HFF-Myc (cell line): ENCODE results near the gene BRI3BP.
"Not testable (repeated sequence)": the region's sequence is repeated elsewhere in the genome, so short reads cannot be mapped to it uniquely, and the experiment has no call there.

Source experiments
- DNase-seq: peaks from one replicate; pipeline ENCODE4 v3.0.0-alpha.2; 2011; ENCODE audit warnings: low read depth; ENCODE audit errors: extremely low read depth
- H3K4me3 ChIP-seq: replicated peaks from 2 replicates; pipeline ENCODE4 v1.5.1; 2011; ENCODE audit warnings: low read depth, mild to moderate bottlenecking, control low read depth, low read length
- TF ChIP-seq, protein P1 (sequence below): IDR thresholded peaks from 2 replicates; pipeline ENCODE4 v1.5.1; 2012; ENCODE audit warnings: mild to moderate bottlenecking, low read depth, low read length, control low read depth; ENCODE audit errors: missing control alignments

Gene BRI3BP

DNA sequence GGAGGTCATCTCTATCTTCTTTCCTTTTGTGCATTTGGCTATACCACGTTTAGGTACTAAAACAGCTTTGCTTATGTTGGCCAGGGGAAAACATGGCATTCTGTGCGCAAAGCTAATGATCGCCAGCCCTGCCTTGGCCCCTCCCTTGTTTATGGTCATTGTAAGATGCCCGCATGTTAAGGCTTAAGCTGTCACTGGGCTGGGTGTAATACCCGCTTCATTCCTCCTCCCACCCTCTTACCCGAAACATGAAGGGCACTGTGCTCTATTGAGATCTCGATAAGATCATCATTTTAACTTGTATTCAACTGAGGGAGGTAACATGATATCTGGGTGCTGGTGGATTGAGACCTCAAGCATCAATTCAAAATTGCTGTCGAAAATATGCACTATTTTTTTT is 34.7 kb downstream of the BRI3BP start:
- DNase-seq = no peak
- no peak overlapping the region for H3K4me3 ChIP-seq
- TF ChIP-seq, protein P1, sequence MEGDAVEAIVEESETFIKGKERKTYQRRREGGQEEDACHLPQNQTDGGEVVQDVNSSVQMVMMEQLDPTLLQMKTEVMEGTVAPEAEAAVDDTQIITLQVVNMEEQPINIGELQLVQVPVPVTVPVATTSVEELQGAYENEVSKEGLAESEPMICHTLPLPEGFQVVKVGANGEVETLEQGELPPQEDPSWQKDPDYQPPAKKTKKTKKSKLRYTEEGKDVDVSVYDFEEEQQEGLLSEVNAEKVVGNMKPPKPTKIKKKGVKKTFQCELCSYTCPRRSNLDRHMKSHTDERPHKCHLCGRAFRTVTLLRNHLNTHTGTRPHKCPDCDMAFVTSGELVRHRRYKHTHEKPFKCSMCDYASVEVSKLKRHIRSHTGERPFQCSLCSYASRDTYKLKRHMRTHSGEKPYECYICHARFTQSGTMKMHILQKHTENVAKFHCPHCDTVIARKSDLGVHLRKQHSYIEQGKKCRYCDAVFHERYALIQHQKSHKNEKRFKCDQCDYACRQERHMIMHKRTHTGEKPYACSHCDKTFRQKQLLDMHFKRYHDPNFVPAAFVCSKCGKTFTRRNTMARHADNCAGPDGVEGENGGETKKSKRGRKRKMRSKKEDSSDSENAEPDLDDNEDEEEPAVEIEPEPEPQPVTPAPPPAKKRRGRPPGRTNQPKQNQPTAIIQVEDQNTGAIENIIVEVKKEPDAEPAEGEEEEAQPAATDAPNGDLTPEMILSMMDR = no peak

DNA sequence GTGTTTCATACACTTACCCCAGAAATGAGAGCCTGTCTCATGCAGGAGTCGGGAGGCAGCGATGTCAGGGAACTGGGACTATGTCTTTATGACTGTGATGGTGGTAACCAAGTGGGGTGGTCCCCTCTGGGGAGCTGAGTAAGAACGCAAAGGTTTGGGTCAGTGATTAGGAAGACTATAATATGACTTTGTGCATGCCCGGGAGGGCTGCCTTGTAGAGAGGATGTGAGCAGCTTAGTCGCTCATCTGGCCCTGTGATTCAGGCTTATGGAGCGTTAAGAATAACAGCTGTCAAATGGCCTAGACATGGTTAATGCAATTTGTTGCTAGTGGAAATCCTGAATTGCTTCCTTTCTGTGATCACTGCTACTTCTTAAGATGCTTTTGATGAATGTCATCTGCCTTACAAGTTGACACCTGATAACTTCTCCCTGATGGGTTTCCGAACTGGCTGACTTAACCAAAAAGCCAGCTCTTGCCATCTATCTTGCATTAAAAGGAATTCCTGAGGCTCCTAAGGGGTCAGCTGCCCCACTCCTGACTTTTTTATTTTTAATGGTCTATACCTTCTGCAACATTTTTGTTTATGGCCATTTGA is 36.4 kb downstream of the BRI3BP start:
- H3K4me3 ChIP-seq = no peak overlapping the region
- TF ChIP-seq, protein P1 = no peak
- no peak for DNase-seq

DNA sequence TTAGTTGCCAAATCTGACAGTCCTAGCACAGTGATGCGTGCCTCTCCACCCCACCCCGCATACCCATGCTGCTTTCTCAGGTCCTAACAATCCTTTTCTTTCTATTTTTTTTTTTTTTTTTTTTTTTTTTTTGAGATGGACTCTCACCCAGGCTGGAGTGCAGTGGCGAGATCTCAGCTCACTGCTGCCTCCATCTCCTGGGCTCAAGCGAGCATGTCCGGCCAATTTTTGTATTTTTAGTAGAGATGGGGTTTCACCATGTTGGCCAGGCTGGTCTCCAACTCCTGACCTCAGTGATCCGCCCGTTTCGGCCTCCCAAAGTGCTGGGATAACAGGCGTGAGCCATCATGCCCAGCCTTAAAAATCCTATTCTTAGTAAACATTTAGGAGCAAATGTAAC is 38.0 kb downstream of the BRI3BP start:
- H3K4me3 ChIP-seq, DNase-seq: not testable (repeated sequence)

DNA sequence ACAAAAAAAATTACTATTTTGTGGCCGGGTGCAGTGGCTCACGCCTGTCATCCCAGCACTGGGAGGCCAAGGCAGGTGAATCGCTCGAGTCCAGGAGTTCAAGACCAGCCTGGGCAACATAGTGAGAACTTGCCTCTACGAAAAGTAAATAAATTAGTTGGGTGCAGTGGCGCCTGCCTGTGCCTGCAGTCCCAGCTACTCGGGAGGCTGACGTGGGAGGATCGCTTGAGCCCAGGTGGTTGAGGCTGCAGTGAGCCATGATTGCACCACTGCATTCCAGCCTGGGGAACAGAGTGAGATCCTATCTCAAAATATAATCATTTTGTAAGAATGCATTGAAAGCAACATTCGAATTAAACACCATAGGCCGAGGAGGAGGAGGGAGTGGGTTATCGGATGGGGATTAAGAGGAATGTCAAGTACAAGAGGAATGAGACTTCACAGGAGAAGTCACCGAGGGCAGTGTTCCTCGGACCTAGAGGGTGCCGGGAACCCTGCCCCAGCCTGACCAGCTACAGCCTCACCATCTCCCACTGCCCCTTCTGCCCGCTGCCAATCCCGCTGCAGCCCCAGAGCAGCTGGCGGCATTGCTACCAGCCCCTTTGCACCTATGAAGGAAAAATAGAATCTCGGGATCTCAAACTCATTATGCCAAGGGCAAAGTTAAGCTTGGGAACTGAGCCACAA is 39.2 kb downstream of the BRI3BP start:
- no peak overlapping the region for H3K4me3 ChIP-seq
- TF ChIP-seq, protein P1 = no peak
- no peak for DNase-seq

DNA sequence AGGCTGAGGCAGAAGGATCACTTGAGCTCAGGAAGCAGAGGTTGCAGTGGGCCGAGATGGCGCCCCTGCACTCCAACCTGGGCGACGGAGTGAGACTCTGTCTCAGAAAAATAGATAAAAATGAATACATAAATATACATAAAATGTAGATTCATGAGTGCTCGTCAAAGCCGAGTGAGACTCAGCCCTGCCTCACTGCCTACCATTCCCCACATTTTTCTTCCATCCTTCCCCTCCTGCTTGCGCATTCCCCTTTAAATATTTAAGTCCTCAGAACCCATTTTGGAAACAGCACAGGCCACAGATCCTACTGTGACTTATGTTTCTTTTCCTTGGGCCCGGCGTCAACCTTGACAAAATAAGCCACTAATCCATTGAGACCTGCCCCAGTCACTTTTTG is 39.8 kb downstream of the BRI3BP start:
- no peak for DNase-seq
- no peak overlapping the region for H3K4me3 ChIP-seq
- TF ChIP-seq, protein P1 = no peak

DNA sequence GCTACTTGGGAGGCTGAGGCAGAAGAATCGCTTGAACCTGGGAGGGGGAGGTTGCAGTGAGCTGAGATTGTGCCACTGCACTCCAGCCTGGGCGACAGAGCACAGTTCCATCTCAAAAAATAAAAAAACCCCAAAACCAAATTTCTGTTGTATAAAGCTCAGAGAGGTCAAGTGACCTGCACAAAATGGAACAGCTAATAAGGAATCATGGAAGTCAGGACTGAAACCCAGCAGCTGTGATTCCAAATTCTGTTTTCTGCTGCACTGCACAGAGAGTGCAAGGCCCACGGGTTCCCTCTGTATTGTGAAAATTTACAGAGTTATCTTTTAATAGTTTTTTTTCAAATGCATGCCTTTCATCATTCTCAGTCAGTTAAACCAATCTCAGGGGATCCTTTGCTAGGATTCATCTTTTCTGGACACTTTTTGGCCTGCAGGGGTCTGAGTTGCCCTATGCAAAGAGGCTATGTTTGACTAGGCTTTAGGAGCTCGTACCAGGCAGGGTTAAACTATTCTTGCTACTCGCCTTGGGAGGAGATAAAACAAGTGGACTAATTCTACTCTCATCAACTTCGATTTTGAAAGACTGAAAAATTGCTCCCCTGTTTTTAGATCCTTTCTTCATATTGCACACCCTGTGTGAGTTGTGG is 45.7 kb downstream of the BRI3BP start:
- DNase-seq = no peak
- H3K4me3 ChIP-seq = no peak overlapping the region
- TF ChIP-seq, protein P1 = no peak

DNA sequence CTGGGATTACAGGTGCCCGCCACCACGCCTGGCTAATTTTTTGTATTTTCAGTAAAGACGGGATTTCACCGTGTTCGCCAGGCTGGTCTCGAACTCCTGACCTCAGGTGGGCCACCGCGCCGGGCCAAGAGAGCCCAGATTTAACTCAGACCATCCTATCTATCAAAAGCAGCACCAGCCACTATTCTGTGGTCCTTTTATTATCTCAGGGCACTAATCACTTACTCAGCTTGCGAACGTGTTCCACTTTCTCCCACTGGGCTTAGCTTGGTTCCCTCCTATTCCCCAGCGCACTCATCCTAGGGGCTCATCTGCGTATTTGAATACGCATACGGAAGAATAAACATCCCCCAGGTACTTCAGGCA is 55.6 kb downstream of the BRI3BP start:
- no peak for DNase-seq
- TF ChIP-seq, protein P1 = no peak
- peak overlapping the region; percentile 45 for H3K4me3 ChIP-seq
